ENCODE measurements around the gene KISS1R.
A peak's percentile ranks its signal among the peaks of the same experiment; 100 is the strongest.

Gene KISS1R

DNA sequence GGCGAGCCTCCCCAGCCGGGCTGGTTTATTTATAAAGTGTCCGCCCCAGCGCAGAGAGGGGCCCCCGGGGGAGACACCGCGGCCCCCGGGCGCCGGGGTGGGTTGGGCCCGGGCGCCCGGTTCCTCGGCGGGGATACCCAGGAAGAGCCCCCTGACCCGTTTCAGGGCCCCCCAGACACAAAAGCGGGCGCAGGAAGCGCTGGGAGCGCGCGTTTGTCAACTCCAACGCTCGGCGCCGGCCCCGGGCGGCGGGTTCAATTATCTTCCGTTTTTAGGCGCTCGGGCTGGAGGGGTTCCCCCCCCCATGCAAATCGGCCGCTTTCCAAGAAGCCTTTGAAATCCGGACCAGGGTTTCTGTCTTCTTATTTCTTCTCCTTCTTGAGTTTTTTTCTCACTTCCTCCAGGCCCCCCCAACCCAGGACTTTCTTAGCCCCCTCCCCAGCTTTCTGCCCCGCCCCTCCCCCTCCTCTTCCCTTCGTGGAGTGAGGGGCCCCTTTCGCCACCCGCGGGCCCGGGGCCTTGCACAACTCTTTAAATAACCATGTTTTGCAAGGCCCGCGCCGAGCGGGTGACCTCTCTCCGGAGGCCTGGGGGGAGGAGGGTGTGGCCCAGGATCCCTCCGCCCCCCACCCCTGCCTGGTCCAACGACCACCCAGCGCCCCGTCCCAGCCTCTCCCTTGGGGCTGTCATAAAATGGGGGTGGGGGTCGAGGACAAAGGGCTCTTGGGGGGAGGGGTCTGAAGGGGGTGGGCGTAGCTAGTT is 9.6 kb downstream of the KISS1R start:
- H3K4me3 ChIP-seq (ENCODE audit: low read depth, low read length): peak overlapping the region; percentile 92
- DNase-seq (ENCODE audit: low read depth): no peak
- TF ChIP-seq, protein P1, sequence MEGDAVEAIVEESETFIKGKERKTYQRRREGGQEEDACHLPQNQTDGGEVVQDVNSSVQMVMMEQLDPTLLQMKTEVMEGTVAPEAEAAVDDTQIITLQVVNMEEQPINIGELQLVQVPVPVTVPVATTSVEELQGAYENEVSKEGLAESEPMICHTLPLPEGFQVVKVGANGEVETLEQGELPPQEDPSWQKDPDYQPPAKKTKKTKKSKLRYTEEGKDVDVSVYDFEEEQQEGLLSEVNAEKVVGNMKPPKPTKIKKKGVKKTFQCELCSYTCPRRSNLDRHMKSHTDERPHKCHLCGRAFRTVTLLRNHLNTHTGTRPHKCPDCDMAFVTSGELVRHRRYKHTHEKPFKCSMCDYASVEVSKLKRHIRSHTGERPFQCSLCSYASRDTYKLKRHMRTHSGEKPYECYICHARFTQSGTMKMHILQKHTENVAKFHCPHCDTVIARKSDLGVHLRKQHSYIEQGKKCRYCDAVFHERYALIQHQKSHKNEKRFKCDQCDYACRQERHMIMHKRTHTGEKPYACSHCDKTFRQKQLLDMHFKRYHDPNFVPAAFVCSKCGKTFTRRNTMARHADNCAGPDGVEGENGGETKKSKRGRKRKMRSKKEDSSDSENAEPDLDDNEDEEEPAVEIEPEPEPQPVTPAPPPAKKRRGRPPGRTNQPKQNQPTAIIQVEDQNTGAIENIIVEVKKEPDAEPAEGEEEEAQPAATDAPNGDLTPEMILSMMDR (IDR thresholded peaks at IDR 0.05; ENCODE audit: control insufficient read depth, extremely low read depth, insufficient read depth): no peak

DNA sequence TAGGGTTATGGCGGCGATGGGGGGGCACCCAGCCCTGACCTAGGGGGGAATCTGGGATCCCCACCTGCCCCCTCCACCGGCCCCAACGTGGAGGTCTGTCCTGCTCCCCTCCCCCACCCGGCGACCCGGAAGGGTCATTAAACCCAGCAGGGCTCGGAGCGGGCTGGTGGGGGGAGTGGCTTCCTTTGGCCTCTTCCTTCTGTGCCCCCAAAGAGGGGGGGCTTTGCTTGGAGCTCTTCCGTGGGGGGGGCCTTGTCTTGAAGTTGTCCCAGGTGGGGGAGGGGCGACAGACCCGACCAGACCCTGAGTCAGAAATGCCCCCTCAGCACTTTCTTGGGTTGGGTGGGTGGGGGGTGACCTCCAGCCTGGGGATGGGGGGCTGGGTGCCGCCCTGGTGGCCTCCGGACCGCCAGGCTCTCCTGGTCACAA is 10.2 kb downstream of the KISS1R start:
- DNase-seq (ENCODE audit: low read depth): no peak
- TF ChIP-seq, protein P1 (IDR thresholded peaks at IDR 0.05; ENCODE audit: control insufficient read depth, extremely low read depth, insufficient read depth): no peak
- H3K4me3 ChIP-seq (ENCODE audit: low read depth, low read length): peak overlapping the region; percentile 92

DNA sequence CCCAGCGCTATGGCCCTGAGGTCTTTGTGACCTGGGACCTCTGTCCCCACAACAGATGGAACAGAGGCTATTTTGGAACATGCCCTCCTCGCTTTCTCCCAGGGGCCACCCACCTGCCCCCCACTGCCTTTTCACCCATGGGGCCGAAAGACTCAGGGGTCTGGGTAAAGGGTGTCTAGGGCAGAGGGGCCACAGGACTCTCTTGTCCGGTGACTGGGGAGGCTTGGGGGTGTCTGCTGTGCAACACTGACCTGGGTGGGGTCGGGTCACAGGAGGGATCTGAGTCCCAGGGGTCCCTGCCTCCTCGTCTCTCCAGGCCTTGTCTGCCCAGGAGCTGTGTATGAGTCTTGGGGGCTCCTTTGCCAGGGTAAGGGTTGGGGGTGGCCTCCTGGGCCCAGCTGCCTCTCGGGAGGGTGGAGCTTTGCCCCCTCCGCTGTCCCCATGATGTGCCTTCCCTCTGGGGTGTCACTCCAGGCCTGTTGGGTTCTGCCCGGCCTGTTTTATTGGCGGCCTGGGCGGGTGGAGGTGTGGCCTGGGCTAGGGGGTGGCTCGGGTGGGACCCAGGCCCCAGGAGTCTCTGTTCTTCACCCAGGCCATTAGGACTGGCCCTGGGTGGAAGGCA is 10.8 kb downstream of the KISS1R start:
- TF ChIP-seq, protein P1 (IDR thresholded peaks at IDR 0.05; ENCODE audit: control insufficient read depth, extremely low read depth, insufficient read depth): no peak
- H3K4me3 ChIP-seq (ENCODE audit: low read depth, low read length): no peak overlapping the region
- no peak for DNase-seq (ENCODE audit: low read depth)

DNA sequence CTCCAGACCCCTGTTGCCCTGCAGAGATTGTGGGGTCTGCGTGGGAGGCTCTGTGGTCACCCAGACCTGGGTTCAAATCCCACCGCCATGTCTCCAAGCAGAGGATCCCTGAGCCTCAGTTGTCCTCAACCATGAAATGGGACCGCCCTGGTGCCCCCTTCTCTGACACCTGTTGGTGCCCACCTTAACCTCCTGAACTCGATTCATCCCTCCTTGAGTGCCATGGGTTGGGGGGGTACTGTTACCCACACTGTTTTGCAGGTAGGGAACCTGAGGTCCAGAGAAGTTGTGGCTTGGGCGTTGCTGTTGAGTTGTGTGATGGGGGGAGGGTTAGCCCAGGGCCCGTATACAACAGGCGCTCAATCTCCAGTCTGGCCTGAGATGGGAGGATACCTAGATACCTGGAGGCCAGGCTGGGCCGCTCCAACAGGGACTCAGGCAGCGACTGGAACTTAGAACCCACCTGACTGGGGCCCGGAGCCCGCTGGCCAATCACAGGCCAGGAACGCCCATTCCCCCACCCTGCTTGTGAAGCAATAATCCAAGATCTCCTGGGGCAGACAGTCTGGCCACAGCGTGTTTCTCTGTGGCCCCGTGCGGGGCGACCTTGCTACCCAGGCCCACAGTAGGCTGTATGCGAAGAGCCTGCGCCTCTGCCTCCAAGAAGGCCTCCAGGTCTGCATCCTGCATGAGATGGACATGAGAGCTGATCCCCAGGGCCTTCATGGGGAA is 11.5 kb downstream of the KISS1R start:
- TF ChIP-seq, protein P1 (IDR thresholded peaks at IDR 0.05; ENCODE audit: control insufficient read depth, extremely low read depth, insufficient read depth): no peak
- H3K4me3 ChIP-seq (ENCODE audit: low read depth, low read length): no peak overlapping the region
- DNase-seq (ENCODE audit: low read depth): no peak

DNA sequence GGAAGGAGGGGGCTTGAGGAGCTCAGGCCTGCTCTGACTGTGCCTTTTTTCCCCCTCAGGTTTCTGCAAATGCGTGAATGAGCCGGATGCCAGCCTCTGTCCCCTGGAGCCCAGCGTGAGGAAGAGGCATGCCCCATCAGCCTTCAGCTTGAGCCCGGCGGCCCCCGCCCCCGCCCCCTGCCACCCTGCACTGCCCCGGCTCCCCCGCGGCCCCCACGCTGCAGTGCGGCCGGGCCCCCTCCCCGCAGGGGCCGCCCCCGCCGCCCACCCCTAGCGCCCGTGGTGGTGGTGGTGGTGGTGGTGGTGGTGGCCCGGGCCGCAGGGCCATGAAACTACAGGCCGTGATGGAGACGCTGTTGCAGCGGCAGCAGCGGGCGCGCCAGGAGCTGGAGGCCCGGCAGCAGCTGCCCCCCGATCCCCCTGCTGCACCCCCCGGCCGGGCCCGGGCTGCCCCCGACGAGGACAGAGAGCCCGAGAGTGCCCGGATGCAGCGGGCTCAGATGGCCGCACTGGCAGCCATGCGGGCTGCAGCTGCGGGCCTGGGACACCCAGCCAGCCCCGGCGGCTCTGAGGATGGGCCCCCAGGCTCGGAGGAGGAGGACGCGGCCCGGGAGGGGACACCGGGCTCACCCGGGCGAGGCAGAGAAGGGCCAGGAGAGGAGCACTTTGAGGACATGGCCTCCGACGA is 12.2 kb downstream of the KISS1R start:
- H3K4me3 ChIP-seq (ENCODE audit: low read depth, low read length): no peak overlapping the region
- no peak for DNase-seq (ENCODE audit: low read depth)
- TF ChIP-seq, protein P1 (IDR thresholded peaks at IDR 0.05; ENCODE audit: control insufficient read depth, extremely low read depth, insufficient read depth): no peak

DNA sequence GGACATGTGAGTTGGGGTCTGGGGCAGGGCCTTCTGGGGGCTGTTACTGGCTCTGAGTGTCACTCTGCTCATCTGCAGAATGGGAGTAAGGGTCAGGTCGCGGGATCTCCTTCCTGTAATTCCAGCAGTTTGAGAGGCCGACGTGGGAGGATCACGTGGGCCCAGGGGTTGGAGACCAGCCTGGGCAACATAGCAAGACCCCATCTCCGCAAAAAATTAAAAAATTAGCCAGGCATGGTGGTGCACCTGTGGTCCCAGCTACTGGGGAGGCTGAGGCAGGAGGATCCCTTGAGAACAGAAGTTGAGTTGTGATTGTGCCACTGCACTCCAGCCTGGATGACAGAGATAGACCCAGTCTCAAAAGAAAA is 12.7 kb downstream of the KISS1R start:
- no peak for DNase-seq (ENCODE audit: low read depth)
- H3K4me3 ChIP-seq (ENCODE audit: low read depth, low read length): no peak overlapping the region
- TF ChIP-seq, protein P1 (IDR thresholded peaks at IDR 0.05; ENCODE audit: control insufficient read depth, extremely low read depth, insufficient read depth): no peak
